Heart right ventricle (tissue), 16 donors: ENCODE measurements around the gene CLMN. TPM values are rescaled to one million over a fixed set of nuclear protein-coding genes. Genes with fewer than 3 reads are reported as not detected.
A peak's percentile ranks its signal among the peaks of the same experiment; 100 is the strongest.

Source experiments
- ATAC-seq, 8 donors: fragments of 200-7000 bp; cut with Tn5 transposase; one replicate each; pipeline ENCODE4 v1.9.1; 2020; ENCODE audit warnings: mild to moderate bottlenecking in 8 of 8, moderate library complexity in 8 of 8, moderate number of reproducible peaks in 1 of 8
- DNase-seq, 2 donors: peaks; one replicate each; pipeline ENCODE4 v3.0.0-alpha.2; 2020
- H3K27ac ChIP-seq, 10 donors: fragments of 200-600 bp; sonication (generic) in 2 of 10; one replicate each; pipeline versions ENCODE4 v1.5.0 to v1.8.0; 2020 to 2022; ENCODE audit warnings: mild to moderate bottlenecking in 3 of 10
- H3K27me3 ChIP-seq, 7 donors: fragments of 200-600 bp; one replicate each; pipeline ENCODE4 v1.8.0; 2021 to 2022; ENCODE audit warnings: mild to moderate bottlenecking in 2 of 7
- H3K36me3 ChIP-seq, 9 donors: fragments of 200-600 bp; sonication (generic) in 1 of 9; one replicate each; pipeline versions ENCODE4 v1.5.0 to v1.8.0; 2020 to 2022; ENCODE audit warnings: mild to moderate bottlenecking in 2 of 9
- H3K4me1 ChIP-seq, 9 donors: fragments of 200-600 bp; sonication (generic) in 1 of 9; one replicate each; pipeline versions ENCODE4 v1.5.0 to v1.8.0; 2020 to 2022; ENCODE audit warnings: mild to moderate bottlenecking in 4 of 9
- H3K4me3 ChIP-seq, 10 donors: fragments of 200-600 bp; sonication (generic) in 2 of 10; one replicate each; pipeline versions ENCODE4 v1.5.0 to v1.8.0; 2020 to 2022; ENCODE audit warnings: mild to moderate bottlenecking in 7 of 10, moderate library complexity in 2 of 10
- H3K9me3 ChIP-seq, 11 donors: fragments of 200-600 bp in 10 of 11; sonication (generic) in 2 of 11; one replicate each; pipeline versions ENCODE4 v1.5.0 to v1.8.0; 2013 to 2022; ENCODE audit warnings: mild to moderate bottlenecking in 2 of 11, control low read depth in 1 of 11, moderate library complexity in 1 of 11
- WGBS, 2 donors: extraction: QIAGEN DNeasy Blood & Tissue Kit; methylation state at CpG; one replicate each; pipeline ENCODE4 v1.1.7; 2013; ENCODE audit warnings: inconsistent platforms in 1 of 2; 5-methylcytosine and 5-hydroxymethylcytosine counted together
- intact Hi-C, 10 donors: fragments of 100-400 bp; cut with DNase I; formaldehyde crosslinking; loops; one replicate each; pipeline versions ENCODE4 v1.11.1 to v1.14.2; 2022
- polyA plus RNA-seq, 2 donors: library from polyadenylated mRNA; stranded (reverse); fragments of 200-250 nt; gene quantifications; one replicate each; pipeline ENCODE4 v1.2.3, GENCODE V29; 2013
- total RNA-seq, 10 donors: library from RNA; stranded (reverse); fragmentation: NEBNext Ultra II Directional in 3 of 10; extraction: Animal tissue kit (Norgen Biotek cat#: 25700) in 3 of 10; gene quantifications; one replicate each; pipeline versions ENCODE4 v1.2.1 to v1.2.4, GENCODE V29; 2021 to 2023
- TF ChIP-seq, protein P1 (sequence below), 9 donors: fragments of 200-600 bp; sonication (generic) in 2 of 9; IDR thresholded peaks; one replicate each; pipeline versions ENCODE4 v1.5.0 to v1.8.0; 2021 to 2022; ENCODE audit warnings: antibody characterized with exemption in 9 of 9, mild to moderate bottlenecking in 5 of 9, moderate library complexity in 1 of 9
- donor health status: Arrhythmogenic right ventricular cardiomyopathy.
- donor health status: ischemic (EF 13 %, LVEDD 7.1; RV severe dilation, severe dysfunction).
- donor health status: healthy with polysubstance abuse.
- donor health status: DM: no; HTN: yes; CAD: no.
- donor health status: DM: no; HTN: no; CAD: no.
- donor health status: ischemic (EF 25% LVEDD 6.9; RV normal size, moderate dysfunction).
- donor health status: ischemic (EF 25% LVEDD 5.7; RV mildly dilated, moderate dysfunction).
- donor health status: healthy.
- donor health status: DM: yes; HTN: yes; CAD: no.
- donor health status: Ischemic cardiomyopathy.
- donor health status: ischemic (EF 35%, LVEDD 5.7; RV mildly dilated, moderate dysfunction).
- donor health status: nonischemic (EF 11% LVEDD 7.7; RV severe dilation, severe dysfunction).
- donor health status: DM: yes; HTN: yes; CAD: no.
- donor health status: PGD.
- donor health status: ischemic (EF 29% LVEDD 5.4; RV normal size, mild dysfunction).
- donor health status: nonischemic (EF 23%, LVEDD 6.1; RV moderate dilation, normal function).

The CLMN gene
- total and polyA plus RNA-seq, 12 donors = 2.6 to 14.5 (median 5.9) TPM

DNA sequence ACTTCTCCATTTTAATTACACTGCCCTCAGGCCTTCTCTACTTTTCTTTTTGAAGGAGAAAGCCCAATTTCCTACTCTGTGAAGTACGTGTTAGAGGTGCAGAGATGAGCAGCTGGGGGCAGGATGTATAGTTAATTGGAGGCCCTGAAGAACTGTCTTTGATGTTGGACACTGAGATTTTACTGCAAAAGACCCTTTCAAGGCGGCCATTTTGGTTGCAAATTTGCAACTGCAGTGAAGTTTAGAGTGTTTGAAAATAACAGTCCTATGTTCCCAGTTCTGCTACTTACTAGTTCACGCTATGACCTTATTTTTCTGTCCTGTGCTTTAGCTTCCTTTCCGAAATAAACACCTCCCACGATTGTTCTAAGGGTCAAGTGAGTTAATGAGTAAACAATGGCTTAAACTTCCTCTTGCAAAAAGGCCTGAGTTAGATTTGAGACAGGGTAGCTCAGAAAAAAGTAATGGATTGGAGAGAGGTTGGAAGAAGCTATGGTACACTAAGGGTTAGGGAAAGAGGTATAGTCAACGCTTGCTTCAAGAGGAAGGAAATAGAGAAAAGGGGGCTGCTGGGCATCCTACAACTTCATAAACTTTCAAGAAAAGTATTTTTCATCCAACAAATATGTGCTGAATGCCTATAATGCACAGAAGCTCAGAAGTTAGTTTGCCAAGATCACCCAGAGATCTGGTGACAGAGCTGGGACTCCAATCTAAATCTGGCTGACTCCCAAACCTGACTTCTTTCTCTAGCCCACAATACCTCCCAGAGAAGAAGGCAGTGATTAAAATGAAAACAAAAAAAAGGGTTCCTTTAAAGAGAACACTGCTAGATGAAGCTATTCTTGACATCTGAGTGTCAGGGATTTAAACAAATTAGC lies 135.9 kb downstream of the CLMN start:
- WGBS, 2 donors = 49 to 71% methylated on average over 6 of the region's 6 CpGs
- DNase-seq (no peak), ATAC-seq (peak in 5 of 8 donors; percentile 21 to 62 (median 45))
- H3K27me3 ChIP-seq = peaks cover 0 to 10% (median 3%) of the 10 kb centered on the region in 7 donors
- peaks cover 0 to 10% (median 0%) of the 10 kb centered on the region in 11 donors for H3K9me3 ChIP-seq
- peaks cover 20 to 67% (median 52%) of the 10 kb centered on the region in 9 donors for H3K4me1 ChIP-seq
- TF ChIP-seq, protein P1, sequence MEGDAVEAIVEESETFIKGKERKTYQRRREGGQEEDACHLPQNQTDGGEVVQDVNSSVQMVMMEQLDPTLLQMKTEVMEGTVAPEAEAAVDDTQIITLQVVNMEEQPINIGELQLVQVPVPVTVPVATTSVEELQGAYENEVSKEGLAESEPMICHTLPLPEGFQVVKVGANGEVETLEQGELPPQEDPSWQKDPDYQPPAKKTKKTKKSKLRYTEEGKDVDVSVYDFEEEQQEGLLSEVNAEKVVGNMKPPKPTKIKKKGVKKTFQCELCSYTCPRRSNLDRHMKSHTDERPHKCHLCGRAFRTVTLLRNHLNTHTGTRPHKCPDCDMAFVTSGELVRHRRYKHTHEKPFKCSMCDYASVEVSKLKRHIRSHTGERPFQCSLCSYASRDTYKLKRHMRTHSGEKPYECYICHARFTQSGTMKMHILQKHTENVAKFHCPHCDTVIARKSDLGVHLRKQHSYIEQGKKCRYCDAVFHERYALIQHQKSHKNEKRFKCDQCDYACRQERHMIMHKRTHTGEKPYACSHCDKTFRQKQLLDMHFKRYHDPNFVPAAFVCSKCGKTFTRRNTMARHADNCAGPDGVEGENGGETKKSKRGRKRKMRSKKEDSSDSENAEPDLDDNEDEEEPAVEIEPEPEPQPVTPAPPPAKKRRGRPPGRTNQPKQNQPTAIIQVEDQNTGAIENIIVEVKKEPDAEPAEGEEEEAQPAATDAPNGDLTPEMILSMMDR (IDR thresholded peaks at IDR 0.05) = no peak
- peak overlapping the region; percentile 66 to 93 (median 86) for H3K27ac ChIP-seq
- no peak overlapping the region for H3K4me3 ChIP-seq
- peaks cover 0 to 6% (median 0%) of the 10 kb centered on the region in 9 donors for H3K36me3 ChIP-seq
- intact Hi-C loops = loop anchor here in 4 of 10 donors (2.0 to 10.0 kb wide), 5 partner anchors 21 to 251 kb away; partner anchors contain the start of gene CLMN (in 1 of the 4)

DNA sequence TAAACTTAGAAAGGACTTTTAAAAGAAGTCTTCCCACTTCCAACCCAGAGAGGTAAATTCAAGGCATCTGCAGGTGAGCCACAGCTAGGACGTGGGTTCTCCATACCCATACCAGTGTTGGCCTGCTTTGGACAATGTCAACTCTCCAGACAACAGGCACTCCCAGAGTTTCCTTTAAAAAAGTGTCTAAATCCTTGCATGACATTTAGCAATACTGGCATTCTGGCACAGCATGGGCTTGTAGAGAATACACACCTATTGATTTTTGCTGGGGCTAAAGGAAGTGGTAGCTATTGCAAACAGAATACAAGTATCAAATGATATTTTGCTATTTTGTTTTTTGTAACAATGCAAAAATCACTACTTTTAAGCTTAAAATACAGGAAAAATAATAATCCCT lies 136.6 kb downstream of the CLMN start:
- TF ChIP-seq, protein P1 (IDR thresholded peaks at IDR 0.05) = no peak
- ATAC-seq = no peak
- no peak overlapping the region for H3K4me3 ChIP-seq
- peak overlapping the region; percentile 66 to 93 (median 86) for H3K27ac ChIP-seq
- intact Hi-C loops = loop anchor here in 4 of 10 donors (2.0 to 10.0 kb wide), 5 partner anchors 20 to 252 kb away; partner anchors contain the start of gene CLMN (in 1 of the 4)
- H3K27me3 ChIP-seq = peaks cover 0 to 9% (median 3%) of the 10 kb centered on the region in 7 donors
- WGBS, 2 donors = 84 to 97% methylated on average over 1 of the region's 1 CpG
- DNase-seq = no peak
- H3K9me3 ChIP-seq = peaks cover 0 to 3% (median 0%) of the 10 kb centered on the region in 11 donors
- H3K4me1 ChIP-seq = peaks cover 20 to 64% (median 52%) of the 10 kb centered on the region in 9 donors
- H3K36me3 ChIP-seq = peaks cover 0 to 6% (median 0%) of the 10 kb centered on the region in 9 donors

DNA sequence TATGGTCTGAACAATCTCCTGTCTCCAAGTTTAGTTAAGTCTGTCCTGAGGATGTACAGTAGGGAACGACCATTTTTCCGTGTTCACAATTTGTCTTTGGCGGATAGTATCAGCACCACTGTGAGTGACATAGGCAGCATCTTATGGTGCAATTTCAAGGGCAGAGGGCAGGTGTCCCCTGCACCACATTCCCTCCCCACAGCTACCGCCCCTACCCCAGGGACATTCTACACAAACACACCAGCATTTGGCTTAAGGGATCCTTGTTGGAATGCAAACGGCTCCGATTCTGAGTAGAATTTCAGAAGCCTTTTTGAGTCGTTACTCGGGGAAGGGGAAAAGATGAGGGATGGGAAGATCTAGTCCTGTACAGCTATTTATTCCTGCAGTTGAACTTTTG lies 137.3 kb downstream of the CLMN start:
- Histone ChIP-seq H3K27ac (peak overlapping the region; percentile 66 to 93 (median 86)), H3K4me1 (peaks cover 20 to 64% (median 52%) of the 10 kb centered on the region in 9 donors), H3K4me3 (no peak overlapping the region), H3K36me3 (peaks cover 0 to 6% (median 0%) of the 10 kb centered on the region in 9 donors), H3K9me3 (no peaks in the 10 kb centered on the region), H3K27me3 (peaks cover 0 to 5% (median 0%) of the 10 kb centered on the region in 7 donors)
- TF ChIP-seq, protein P1 (IDR thresholded peaks at IDR 0.05) = no peak
- DNase-seq (no peak), ATAC-seq (no peak)
- WGBS, 2 donors = 65 to 66% methylated on average over 8 of the region's 8 CpGs
- intact Hi-C loops = loop anchor here in 4 of 10 donors (2.0 to 10.0 kb wide), 5 partner anchors 20 to 252 kb away; partner anchors contain the start of gene CLMN (in 1 of the 4)
